Activated effector memory CD4-positive, alpha-beta T cell treated with Interleukin-2 at 50 U/mL for 16 hours (primary cell): Measurements from ENCODE around the gene CREB3L2.

ENCODE experiments used
- DNase-seq: peaks from one replicate; pipeline ENCODE4 v3.0.0-alpha.2; 2020

Gene CREB3L2

DNA sequence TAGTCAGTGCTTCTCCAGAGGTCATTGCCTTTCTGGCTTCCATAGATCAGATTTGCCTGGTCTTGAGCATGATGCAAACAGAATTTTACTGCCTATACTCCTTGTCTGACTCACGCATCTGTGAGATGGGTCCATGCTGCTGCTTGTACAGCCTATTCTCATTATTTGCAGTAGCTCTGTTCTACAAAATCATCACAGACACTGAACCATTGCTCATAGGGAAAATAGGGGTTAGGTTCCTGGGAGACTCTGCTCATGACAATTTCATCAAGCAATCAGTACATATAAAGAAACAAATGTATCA is 7.4 kb upstream of the CREB3L2 start:
- no peak for DNase-seq

DNA sequence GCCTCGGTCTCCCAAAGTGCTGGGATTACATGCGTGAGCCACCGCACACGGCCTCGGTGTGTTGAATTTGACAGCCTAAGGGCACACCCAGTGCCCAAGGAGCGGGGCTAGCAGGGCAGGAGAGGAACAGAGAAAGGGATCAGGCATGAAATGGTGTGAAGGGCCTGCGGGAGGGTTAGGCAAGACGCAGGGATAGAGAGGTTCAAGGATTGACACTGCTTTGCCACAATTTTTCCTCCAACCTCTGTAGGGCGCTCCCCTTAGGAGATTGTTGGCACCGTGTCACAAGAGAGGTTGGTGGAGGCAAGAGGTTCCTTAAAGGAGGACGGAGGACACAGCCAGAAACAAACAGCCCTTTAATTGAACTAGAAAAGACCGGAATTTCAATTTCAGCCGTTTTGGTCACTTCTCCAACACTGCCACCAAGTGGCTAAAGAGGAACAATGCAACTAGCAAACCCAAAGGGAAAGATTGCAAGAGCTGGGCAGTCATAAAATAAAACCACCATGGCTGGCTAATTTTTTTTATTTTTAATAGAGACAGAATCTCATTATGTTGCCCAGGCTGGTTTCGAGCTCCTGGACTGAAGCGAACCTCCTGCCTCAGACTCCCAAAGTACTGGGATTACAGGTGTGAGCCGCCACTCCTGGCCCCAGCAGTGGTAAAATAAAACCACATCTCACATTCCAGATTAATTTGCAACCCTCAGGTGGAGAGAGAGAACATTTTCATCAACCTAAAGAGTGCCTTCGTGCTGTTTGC is 6.9 kb upstream of the CREB3L2 start:
- no peak for DNase-seq

DNA sequence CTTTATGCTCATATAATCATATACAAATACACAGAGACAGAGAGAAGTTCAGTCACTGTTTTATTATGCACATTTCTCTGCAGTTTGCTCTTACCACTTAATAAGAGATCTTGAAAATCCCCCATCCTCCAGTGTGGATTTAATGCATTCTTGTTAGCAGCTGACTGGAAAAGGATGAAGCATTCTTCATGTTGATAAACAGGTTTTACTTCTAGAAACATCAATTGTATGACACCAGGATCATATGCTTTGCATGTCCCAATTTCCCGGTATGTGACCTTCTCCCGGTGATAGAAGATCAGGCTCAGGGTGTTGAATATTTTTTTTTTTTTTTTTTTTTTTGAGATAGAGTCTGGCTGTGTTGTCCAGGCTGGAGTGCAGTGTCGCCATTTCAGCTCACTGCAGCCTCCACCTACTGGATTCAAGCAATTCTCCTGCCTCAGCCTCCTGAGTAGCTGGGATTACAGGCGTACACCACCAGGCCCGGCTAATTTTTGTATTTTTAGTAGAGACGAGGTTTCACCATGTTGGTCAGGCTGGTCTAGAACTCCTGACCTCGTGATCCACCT is 6.2 kb upstream of the CREB3L2 start:
- no peak for DNase-seq

DNA sequence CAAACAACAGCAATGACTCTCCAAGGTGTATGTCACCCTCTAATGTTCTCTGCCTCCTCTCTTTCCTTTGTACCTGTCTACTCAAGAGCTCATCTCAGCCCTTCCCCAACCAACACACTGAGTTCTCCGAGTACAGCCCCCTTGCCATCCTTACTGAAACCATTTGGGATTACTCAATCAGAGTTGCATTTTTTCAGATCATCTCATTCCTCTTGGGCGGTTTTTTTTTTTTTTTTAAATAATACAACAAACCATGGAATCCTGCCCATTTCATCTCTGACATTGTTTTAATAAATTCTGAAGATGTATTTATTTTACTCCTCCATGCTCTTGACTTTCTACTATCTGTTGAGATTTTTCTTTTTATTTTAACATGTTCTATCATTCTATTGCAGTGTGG is 4.2 kb upstream of the CREB3L2 start:
- DNase-seq, result no peak

DNA sequence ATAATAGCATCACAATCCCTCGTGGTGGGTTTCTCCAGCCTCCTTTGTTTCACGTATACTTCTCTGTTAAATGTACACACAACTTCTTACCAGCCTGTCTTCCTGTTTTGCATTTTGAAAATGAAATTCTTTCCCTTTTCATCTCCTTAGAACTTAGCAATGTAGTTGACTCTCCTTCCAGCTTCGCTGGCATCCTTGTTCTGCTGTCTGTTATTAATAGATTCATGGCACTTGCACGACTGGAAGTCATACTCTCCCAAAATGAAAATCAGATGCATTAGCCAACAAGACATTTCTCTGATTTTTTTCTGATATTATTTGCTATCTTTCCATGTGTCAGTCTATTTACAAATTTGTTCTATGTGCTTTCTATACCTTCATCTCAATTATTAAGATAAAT is 3.0 kb upstream of the CREB3L2 start:
- no peak for DNase-seq

GRCh38 chr7:138004046-138004445 is 2.2 kb upstream of the CREB3L2 start:
- no peak for DNase-seq

DNA sequence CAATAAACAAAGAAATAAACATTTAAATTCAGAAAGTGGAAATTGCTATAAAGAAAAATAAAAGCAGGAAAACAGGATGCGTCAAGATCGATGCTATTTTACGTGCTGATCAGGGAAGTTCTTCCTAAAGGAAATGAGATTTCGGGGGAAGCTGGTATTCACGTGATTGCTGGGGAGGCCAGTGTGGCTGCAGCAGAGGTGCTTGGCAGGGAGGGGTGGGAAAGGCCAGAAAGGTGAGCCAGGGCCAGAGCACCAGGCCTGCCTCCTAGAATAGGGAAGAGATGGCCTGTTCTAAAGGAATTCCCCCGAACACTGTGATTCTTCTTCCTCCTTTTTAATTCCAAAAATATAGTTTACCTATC is 923 bp upstream of the CREB3L2 start:
- no peak for DNase-seq

DNA sequence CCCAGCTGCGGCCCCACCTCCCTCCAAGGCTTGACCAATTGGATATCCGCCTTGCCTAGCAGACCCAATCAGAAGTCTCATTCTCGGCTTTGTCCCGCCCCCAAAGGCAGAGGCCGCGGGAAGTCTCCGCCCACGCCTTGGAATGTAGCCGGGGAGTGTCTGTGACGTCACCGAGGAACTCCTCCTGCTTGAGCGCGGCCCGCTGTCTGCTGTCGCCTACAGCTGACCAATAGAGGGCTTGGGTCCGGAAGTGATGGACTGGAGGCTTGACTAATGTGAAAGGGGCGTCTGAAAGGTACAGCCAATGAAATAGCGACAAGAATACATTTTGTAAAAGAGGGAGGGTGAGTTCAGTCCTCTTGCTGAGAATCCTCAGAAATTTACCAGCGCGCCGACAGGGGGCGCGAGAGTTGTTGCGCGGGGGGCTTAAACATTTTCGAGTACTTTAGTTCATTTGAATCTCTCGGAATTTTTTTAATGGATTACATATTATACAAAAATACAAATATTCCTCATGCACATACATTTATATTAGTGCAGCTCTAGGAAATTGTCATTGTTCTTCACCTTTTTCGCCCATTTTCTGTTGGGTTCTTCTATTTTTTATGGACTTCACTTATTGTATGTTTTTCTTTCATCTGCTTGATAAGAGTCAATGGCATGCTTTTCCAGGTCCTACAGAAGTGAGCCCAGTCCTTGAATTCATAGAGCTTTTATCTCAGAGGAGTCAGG is 376 bp upstream of the CREB3L2 start:
- peak; percentile 97 for DNase-seq

- DNase-seq, result no peak
Observed at GRCh38 chr7:138000081-138000701, 1.7 kb downstream of the CREB3L2 start.

DNA sequence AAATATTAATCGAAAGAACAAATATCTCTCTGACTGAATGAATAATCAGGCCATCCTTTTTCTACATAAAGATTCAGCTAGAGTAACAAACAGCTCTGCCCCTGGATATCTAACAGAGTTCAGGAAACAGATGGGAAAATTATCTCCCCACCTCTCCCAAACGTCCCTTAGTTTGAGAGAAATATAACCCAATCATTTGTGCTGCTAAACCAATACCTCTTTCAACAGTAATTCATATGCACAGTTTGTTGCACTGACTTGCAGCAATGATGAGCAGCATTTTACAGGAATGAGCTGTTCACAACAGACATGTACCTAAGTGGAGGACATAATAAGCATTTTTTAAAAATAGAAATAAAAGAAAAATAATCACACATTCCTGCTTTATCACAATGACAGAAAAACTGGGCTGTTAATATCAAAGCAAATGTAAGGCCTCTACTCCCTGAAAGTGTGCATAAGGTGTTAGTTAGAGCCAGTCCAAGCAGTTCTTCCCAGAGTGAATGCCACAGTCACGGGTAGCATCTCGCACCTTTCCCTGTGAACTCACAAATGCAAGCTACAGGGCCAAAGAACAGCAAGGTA is 2.3 kb downstream of the CREB3L2 start:
- DNase-seq, result no peak

DNA sequence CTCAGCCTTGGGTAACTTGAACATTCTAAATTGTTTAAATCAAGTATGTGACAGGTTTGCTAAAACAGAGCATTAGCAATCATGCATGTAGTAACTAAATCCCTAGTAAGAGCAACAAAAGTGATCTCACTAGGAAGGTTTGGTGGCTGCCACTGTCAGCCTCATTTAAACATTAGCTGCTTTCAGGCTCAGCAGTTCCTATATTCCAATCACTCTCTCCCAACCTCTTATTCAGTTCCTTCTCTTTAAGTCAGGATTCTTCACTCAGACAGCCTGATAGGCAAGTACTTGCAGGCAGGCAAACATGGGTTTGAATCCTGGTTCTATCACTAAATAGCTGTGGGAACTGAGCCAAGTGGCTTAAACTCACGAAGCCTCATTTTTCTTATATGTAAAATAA is 3.6 kb downstream of the CREB3L2 start:
- DNase-seq, result no peak

DNA sequence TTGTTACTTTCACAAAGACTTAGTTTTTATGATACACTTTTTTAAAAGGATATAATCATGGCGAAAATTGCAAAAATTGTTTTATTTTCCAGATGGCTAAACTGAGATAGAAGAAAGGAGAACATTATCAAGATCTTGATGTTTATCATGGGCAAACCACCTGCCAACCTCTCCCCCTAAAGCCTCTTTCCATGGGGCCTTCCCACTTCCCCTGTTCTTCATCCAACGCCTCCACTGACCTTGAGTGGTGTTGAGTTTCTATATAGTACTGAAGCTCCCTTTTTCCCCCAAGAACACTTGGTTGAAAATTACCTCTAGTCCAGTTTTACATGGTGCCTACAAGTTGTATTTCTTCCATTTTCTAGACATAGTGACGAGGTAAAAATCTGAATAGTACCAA is 5.0 kb downstream of the CREB3L2 start:
- DNase-seq, result no peak

DNA sequence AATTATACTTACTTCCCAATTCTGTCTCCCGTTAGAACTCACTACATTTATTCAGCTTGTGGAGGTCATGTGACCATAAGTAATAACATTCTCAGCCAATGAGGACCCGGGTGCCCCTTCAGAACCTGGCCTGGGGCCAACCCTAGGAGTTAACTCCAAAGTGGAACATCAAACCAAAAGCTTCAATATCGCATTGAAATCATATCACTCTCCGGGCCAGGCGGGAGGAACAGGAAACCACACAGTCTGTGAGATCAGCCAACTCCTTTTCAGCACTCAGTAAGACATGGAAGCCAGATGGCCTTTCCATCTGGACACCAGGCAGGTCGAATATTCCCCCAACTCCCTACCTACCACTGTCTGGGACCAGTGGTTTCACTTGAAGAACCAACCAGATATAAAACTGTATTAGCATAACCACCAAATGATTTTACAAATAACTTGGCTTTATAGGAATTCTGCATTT is 5.5 kb downstream of the CREB3L2 start:
- DNase-seq, result no peak

GRCh38 chr7:137994216-137994615 is 7.7 kb downstream of the CREB3L2 start:
- DNase-seq, result no peak

GRCh38 chr7:137993395-137993743 is 8.5 kb downstream of the CREB3L2 start:
- DNase-seq, result no peak

- DNase-seq, result no peak
Observed at GRCh38 chr7:137992550-137993394, 9.1 kb downstream of the CREB3L2 start.

DNA sequence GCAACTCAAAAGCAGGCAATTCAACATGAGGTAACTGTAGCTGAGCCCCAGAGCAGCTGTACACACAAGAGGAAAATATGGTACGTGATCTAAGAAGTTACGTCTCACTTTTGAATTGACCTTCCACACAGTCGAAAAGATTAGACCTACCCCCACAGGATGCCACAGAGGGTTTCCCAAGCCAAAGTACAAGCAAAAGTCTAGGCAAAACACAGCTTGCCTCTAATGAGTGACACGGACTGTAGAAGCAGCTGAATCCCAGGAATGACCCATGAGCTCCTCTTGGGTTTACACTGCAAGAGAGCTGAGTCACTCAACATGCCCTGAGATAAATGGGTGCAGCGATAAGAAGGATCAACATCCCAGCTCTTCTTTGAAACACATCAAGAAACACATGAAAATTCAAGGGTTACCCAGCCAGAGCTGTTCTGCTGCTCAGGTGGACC is 9.8 kb downstream of the CREB3L2 start:
- DNase-seq, result no peak

- DNase-seq, result no peak
Observed at GRCh38 chr7:137990251-137990941, 11.5 kb downstream of the CREB3L2 start.

GRCh38 chr7:137989590-137989989 is 12.3 kb downstream of the CREB3L2 start:
- DNase-seq, result no peak

- DNase-seq, result no peak
Observed at GRCh38 chr7:137989094-137989493, 12.8 kb downstream of the CREB3L2 start.

- DNase-seq, result no peak
Observed at GRCh38 chr7:137987968-137988367, 13.9 kb downstream of the CREB3L2 start.

- DNase-seq, result no peak
Observed at GRCh38 chr7:137987563-137987962, 14.3 kb downstream of the CREB3L2 start.
